ENCODE data around the gene ZNF554.

ZNF554 gene

GRCh38 chr19:2793126-2793525 lies 26.5 kb upstream of the ZNF554 start:
- ChIA-PET CTCF (no interaction called here), POLR2A (no interaction called here)
- no peak for TF ChIP-seq SP1 (IDR thresholded peaks at IDR 0.05)
- DNase-seq (ENCODE audit: extremely low spot score), result no peak

DNA sequence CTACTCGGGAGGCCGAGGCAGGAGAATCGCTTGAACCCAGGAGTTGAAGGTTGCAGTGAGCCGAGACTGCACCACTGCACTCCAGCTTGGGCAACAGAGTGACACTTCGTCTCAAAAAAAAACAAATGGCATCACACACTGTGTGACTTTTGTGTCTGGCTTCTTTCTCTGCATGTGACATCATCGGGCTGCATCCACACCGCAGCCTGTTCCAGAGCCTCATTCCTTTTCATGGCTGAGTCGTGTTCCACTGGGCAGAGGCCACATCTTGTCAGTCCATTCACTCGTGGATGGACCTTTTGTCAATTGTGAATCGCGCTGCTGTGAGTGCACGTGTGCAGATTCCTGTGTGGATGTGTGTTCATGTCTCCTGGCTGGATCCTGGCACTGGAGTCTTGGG lies 26.1 kb upstream of the ZNF554 start:
- ChIA-PET POLR2A (interaction anchor here (0.6 kb wide), 1 partner anchor 8 kb away, joined by 4 read pairs; the partner anchor contains the start of gene THOP1), CTCF (no interaction called here)
- no peak for TF ChIP-seq BHLHE40 (IDR thresholded peaks at IDR 0.05; ENCODE audit: borderline replicate concordance)
- TF ChIP-seq SUZ12 (IDR thresholded peaks at IDR 0.05), result no peak
- TF ChIP-seq ELF4 (IDR thresholded peaks at IDR 0.05), result no peak
- TF ChIP-seq TARDBP (IDR thresholded peaks at IDR 0.05), result no peak
- no peak for TF ChIP-seq HDGF (IDR thresholded peaks at IDR 0.05; ENCODE audit: borderline replicate concordance)
- TF ChIP-seq FOXA1 (IDR thresholded peaks at IDR 0.05), result no peak
- no peak for TF ChIP-seq L3MBTL2 (conservative IDR thresholded peaks at IDR 0.05)
- TF ChIP-seq ARNT (IDR thresholded peaks at IDR 0.05), result no peak
- TF ChIP-seq LEF1 (IDR thresholded peaks at IDR 0.05; ENCODE audit: borderline replicate concordance), result no peak
- TF ChIP-seq FOXM1 (IDR thresholded peaks at IDR 0.05; ENCODE audit: borderline replicate concordance), result no peak
- no peak for TF ChIP-seq PKNOX1 (IDR thresholded peaks at IDR 0.05)
- TF ChIP-seq ZNF384 (IDR thresholded peaks at IDR 0.05), result no peak
- TF ChIP-seq FOXK2 (IDR thresholded peaks at IDR 0.05), result no peak
- no peak for TF ChIP-seq SP1 (IDR thresholded peaks at IDR 0.05)
- no peak for TF ChIP-seq CTBP1 (IDR thresholded peaks at IDR 0.05; ENCODE audit: borderline replicate concordance)
- TF ChIP-seq NFRKB (IDR thresholded peaks at IDR 0.05), result no peak
- DNase-seq (ENCODE audit: extremely low spot score), result no peak

- ChIA-PET CTCF (no interaction called here), POLR2A (interaction anchor here (1.1 kb wide), 1 partner anchor 11 kb away, joined by 5 read pairs; the partner anchor contains the start of gene THOP1)
- TF ChIP-seq LEF1 (IDR thresholded peaks at IDR 0.05; ENCODE audit: borderline replicate concordance), result no peak
- no peak for TF ChIP-seq SP1 (IDR thresholded peaks at IDR 0.05)
- TF ChIP-seq ELF4 (IDR thresholded peaks at IDR 0.05), result no peak
- TF ChIP-seq FOXM1 (IDR thresholded peaks at IDR 0.05; ENCODE audit: borderline replicate concordance), result no peak
- no peak for TF ChIP-seq HDGF (IDR thresholded peaks at IDR 0.05; ENCODE audit: borderline replicate concordance)
- no peak for TF ChIP-seq PKNOX1 (IDR thresholded peaks at IDR 0.05)
- TF ChIP-seq TARDBP (IDR thresholded peaks at IDR 0.05), result no peak
- DNase-seq (ENCODE audit: extremely low spot score), result no peak
Observed at GRCh38 chr19:2795827-2796658, 23.6 kb upstream of the ZNF554 start.

DNA sequence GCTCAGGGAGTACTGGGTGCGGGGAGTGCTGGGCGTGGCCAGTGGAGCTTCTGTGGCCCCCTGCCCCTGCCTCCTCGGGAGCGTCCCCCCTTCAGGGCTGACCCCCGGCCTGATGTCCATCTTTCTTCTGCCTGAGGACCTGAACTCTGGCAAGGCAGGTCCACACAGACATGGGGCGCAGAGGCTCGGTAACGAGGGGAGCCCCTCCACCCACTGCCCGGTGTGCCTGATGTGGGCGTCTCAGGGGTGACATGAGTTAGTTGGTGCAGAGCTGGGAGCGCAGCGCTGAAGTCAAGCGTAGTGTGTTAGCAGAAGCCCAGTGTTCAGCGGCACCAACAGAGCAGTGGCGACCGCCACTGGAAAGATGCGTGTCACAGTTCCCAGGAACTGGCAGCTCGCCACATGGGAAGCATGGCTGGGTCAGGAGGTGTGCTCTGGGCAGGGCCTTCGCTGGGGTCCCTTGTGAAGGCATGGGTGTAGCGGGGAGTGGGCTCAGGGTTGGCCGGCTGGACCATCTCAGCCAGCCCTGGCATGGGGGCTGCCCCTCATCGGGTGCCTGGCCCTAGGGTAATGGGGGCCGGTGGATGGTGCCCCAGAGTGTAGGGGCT lies 22.9 kb upstream of the ZNF554 start:
- POLR2A ChIA-PET, result interaction anchor here (1.1 kb wide), 1 partner anchor 12 kb away, joined by 5 read pairs; the partner anchor contains the start of gene THOP1
- DNase-seq (ENCODE audit: extremely low spot score), result no peak
- TF ChIP-seq FOXK2 (IDR thresholded peaks at IDR 0.05) (no peak), LEF1 (IDR thresholded peaks at IDR 0.05; ENCODE audit: borderline replicate concordance) (no peak), L3MBTL2 (conservative IDR thresholded peaks at IDR 0.05) (no peak)
- CTCF ChIA-PET, result no interaction called here

GRCh38 chr19:2797280-2797679 lies 22.4 kb upstream of the ZNF554 start:
- no peak for DNase-seq (ENCODE audit: extremely low spot score)
- ChIA-PET POLR2A (interaction anchor here (1.1 kb wide), 1 partner anchor 12 kb away, joined by 5 read pairs; the partner anchor contains the start of gene THOP1), CTCF (no interaction called here)
- TF ChIP-seq CTBP1 (IDR thresholded peaks at IDR 0.05; ENCODE audit: borderline replicate concordance) (no peak), HDGF (IDR thresholded peaks at IDR 0.05; ENCODE audit: borderline replicate concordance) (no peak), L3MBTL2 (conservative IDR thresholded peaks at IDR 0.05) (no peak), ZNF384 (IDR thresholded peaks at IDR 0.05) (no peak), PKNOX1 (IDR thresholded peaks at IDR 0.05) (no peak), ELF4 (IDR thresholded peaks at IDR 0.05) (no peak), FOXA1 (IDR thresholded peaks at IDR 0.05) (no peak), SUZ12 (IDR thresholded peaks at IDR 0.05) (no peak), FOXM1 (IDR thresholded peaks at IDR 0.05; ENCODE audit: borderline replicate concordance) (no peak)

GRCh38 chr19:2798158-2798685 lies 21.4 kb upstream of the ZNF554 start:
- CTCF ChIA-PET, result no interaction called here
- DNase-seq (ENCODE audit: extremely low spot score), result no peak
- POLR2A ChIA-PET, result interaction anchor here (1.1 kb wide), 1 partner anchor 13 kb away, joined by 3 read pairs; the partner anchor contains the start of gene THOP1
- TF ChIP-seq FOXM1 (IDR thresholded peaks at IDR 0.05; ENCODE audit: borderline replicate concordance) (no peak), ELF4 (IDR thresholded peaks at IDR 0.05) (no peak), ZNF384 (IDR thresholded peaks at IDR 0.05) (no peak), BHLHE40 (IDR thresholded peaks at IDR 0.05; ENCODE audit: borderline replicate concordance) (no peak), FOXK2 (IDR thresholded peaks at IDR 0.05) (no peak), HDGF (IDR thresholded peaks at IDR 0.05; ENCODE audit: borderline replicate concordance) (no peak), SP1 (IDR thresholded peaks at IDR 0.05) (no peak), TARDBP (IDR thresholded peaks at IDR 0.05) (no peak), FOXA1 (IDR thresholded peaks at IDR 0.05) (no peak), L3MBTL2 (conservative IDR thresholded peaks at IDR 0.05) (no peak), SUZ12 (IDR thresholded peaks at IDR 0.05) (no peak), CTBP1 (IDR thresholded peaks at IDR 0.05; ENCODE audit: borderline replicate concordance) (no peak), PKNOX1 (IDR thresholded peaks at IDR 0.05) (no peak), LEF1 (IDR thresholded peaks at IDR 0.05; ENCODE audit: borderline replicate concordance) (no peak), NFRKB (IDR thresholded peaks at IDR 0.05) (no peak)

Data from HEK293T (cell line).